Keratinocyte (primary cell): ENCODE measurements around the gene KCNAB2.

ENCODE experiments used
- CTCF ChIP-seq, 3 experiments: IDR thresholded peaks in 1 of 3; conservative IDR thresholded peaks in 1 of 3; optimal IDR thresholded peaks in 1 of 3; 2 replicates in 2 of 3; 3 replicates in 1 of 3; pipeline versions ENCODE3 to v1.5.1; 2011; ENCODE audit warnings: low read length in 3 of 3, mild to moderate bottlenecking in 3 of 3, moderate library complexity in 2 of 3, control low read depth in 1 of 3, inconsistent platforms in 1 of 3; ENCODE audit not compliant: insufficient read depth in 2 of 3; ENCODE audit errors: extremely low read depth in 1 of 3
- EZH2 ChIP-seq: IDR thresholded peaks from one replicate; pipeline ENCODE4 v1.6.1; 2012; ENCODE audit warnings: inconsistent platforms, mild to moderate bottlenecking, low read length, moderate library complexity

GRCh38 chr1:6145864-6146410 lies 100.2 kb downstream of the KCNAB2 start:
- TF ChIP-seq CTCF (optimal IDR thresholded peaks at IDR 0.05 in 1 of 3, IDR thresholded peaks at IDR 0.05 in 1 of 3, conservative IDR thresholded peaks at IDR 0.05 in 1 of 3; ENCODE audit: extremely low read depth in 1 of 3, insufficient read depth in 2 of 3, low read length in 3 of 3) (no peak), EZH2 (no peak)
